ENCODE results near the gene NOD1. TPM values are rescaled to one million over a fixed set of nuclear protein-coding genes. Genes with fewer than 3 reads are reported as not detected.
"Not testable (repeated sequence)": the region's sequence is repeated elsewhere in the genome, so short reads cannot be mapped to it uniquely, and the experiment has no call there.

NOD1 gene
- total RNA-seq, 1 donor from 2014 or later = 13.0 TPM

GRCh38 chr7:30406664-30407425 lies 71.7 kb downstream of the NOD1 start:
- Histone ChIP-seq H3K9ac (ENCODE audit: low read depth in 1 of 3, low read length in 3 of 3) (peak overlapping the region; percentile 16 to 34 (median 24)), H3K36me3 (ENCODE audit: control insufficient read depth in 3 of 3, insufficient read depth in 3 of 3, low read length in 3 of 3) (peaks cover 0 to 5% (median 0%) of the 10 kb centered on the region in 3 donors), H3K27ac (ENCODE audit: low read depth, low read length) (peak overlapping the region; percentile 93), H3K9me3 (ENCODE audit: control insufficient read depth in 3 of 3, low read length in 3 of 3) (no peaks in the 10 kb centered on the region), H3K27me3 (ENCODE audit: control insufficient read depth in 3 of 3, insufficient read depth in 3 of 3, low read length in 3 of 3) (no peaks in the 10 kb centered on the region), H3K4me1 (ENCODE audit: control insufficient read depth in 3 of 3, insufficient read depth in 3 of 3, low read length in 3 of 3) (peaks cover 6 to 18% (median 12%) of the 10 kb centered on the region in 3 donors), H3K4me3 (ENCODE audit: low read length in 3 of 3) (peak overlapping the region; percentile 30 to 36 (median 33))

GRCh38 chr7:30405179-30405578 lies 73.4 kb downstream of the NOD1 start:
- Histone ChIP-seq H3K27ac (ENCODE audit: low read depth, low read length) (no peak overlapping the region), H3K4me1 (ENCODE audit: control insufficient read depth in 3 of 3, insufficient read depth in 3 of 3, low read length in 3 of 3) (peaks cover 6 to 18% (median 11%) of the 10 kb centered on the region in 3 donors), H3K36me3 (ENCODE audit: control insufficient read depth in 3 of 3, insufficient read depth in 3 of 3, low read length in 3 of 3) (peaks cover 0 to 5% (median 0%) of the 10 kb centered on the region in 3 donors)

GRCh38 chr7:30403477-30403876 lies 75.1 kb downstream of the NOD1 start:
- Histone ChIP-seq H3K9me3 (ENCODE audit: control insufficient read depth in 3 of 3, low read length in 3 of 3) (no peaks in the 10 kb centered on the region), H3K36me3 (ENCODE audit: control insufficient read depth in 3 of 3, insufficient read depth in 3 of 3, low read length in 3 of 3) (peaks cover 0 to 5% (median 0%) of the 10 kb centered on the region in 3 donors), H3K27me3 (ENCODE audit: control insufficient read depth in 3 of 3, insufficient read depth in 3 of 3, low read length in 3 of 3) (no peaks in the 10 kb centered on the region), H3K27ac (ENCODE audit: low read depth, low read length) (no peak overlapping the region), H3K9ac (ENCODE audit: low read depth in 1 of 3, low read length in 3 of 3) (no peak overlapping the region), H3K4me1 (ENCODE audit: control insufficient read depth in 3 of 3, insufficient read depth in 3 of 3, low read length in 3 of 3) (peaks cover 6 to 18% (median 9%) of the 10 kb centered on the region in 3 donors), H3K4me3 (ENCODE audit: low read length in 3 of 3) (no peak overlapping the region)

More at GRCh38 chr7:30405179-30405578, 73.4 kb downstream of the NOD1 start:
- Histone ChIP-seq H3K9ac (ENCODE audit: low read depth in 1 of 3, low read length in 3 of 3) (no peak overlapping the region), H3K27me3 (ENCODE audit: control insufficient read depth in 3 of 3, insufficient read depth in 3 of 3, low read length in 3 of 3) (no peaks in the 10 kb centered on the region), H3K4me3 (ENCODE audit: low read length in 3 of 3) (no peak overlapping the region), H3K9me3 (ENCODE audit: control insufficient read depth in 3 of 3, low read length in 3 of 3) (no peaks in the 10 kb centered on the region)

- Histone ChIP-seq H3K27me3 (ENCODE audit: control insufficient read depth in 3 of 3, insufficient read depth in 3 of 3, low read length in 3 of 3) (no peaks in the 10 kb centered on the region), H3K4me1 (ENCODE audit: control insufficient read depth in 3 of 3, insufficient read depth in 3 of 3, low read length in 3 of 3) (no peaks in the 10 kb centered on the region), H3K9me3 (ENCODE audit: control insufficient read depth in 3 of 3, low read length in 3 of 3) (no peaks in the 10 kb centered on the region), H3K9ac (ENCODE audit: low read depth in 1 of 3, low read length in 3 of 3) (no peak overlapping the region), H3K36me3 (ENCODE audit: control insufficient read depth in 3 of 3, insufficient read depth in 3 of 3, low read length in 3 of 3) (no peaks in the 10 kb centered on the region), H3K4me3 (ENCODE audit: low read length in 3 of 3) (no peak overlapping the region), H3K27ac (ENCODE audit: low read depth, low read length) (no peak overlapping the region)
Observed at GRCh38 chr7:30396389-30396788, 82.2 kb downstream of the NOD1 start.

- H3K4me1 ChIP-seq (ENCODE audit: control insufficient read depth in 3 of 3, insufficient read depth in 3 of 3, low read length in 3 of 3) = peaks cover 0 to 3% (median 0%) of the 10 kb centered on the region in 3 donors
- no peaks in the 10 kb centered on the region for H3K27me3 ChIP-seq (ENCODE audit: control insufficient read depth in 3 of 3, insufficient read depth in 3 of 3, low read length in 3 of 3)
- no peak overlapping the region for H3K9ac ChIP-seq (ENCODE audit: low read depth in 1 of 3, low read length in 3 of 3)
- no peaks in the 10 kb centered on the region for H3K9me3 ChIP-seq (ENCODE audit: control insufficient read depth in 3 of 3, low read length in 3 of 3)
- H3K4me3 ChIP-seq (ENCODE audit: low read length in 3 of 3) = no peak overlapping the region
- H3K27ac ChIP-seq (ENCODE audit: low read depth, low read length) = no peak overlapping the region
- H3K36me3 ChIP-seq (ENCODE audit: control insufficient read depth in 3 of 3, insufficient read depth in 3 of 3, low read length in 3 of 3) = no peaks in the 10 kb centered on the region
Observed at GRCh38 chr7:30395676-30396075, 82.9 kb downstream of the NOD1 start.

GRCh38 chr7:30391806-30392205 lies 86.8 kb downstream of the NOD1 start:
- Histone ChIP-seq H3K36me3 (ENCODE audit: control insufficient read depth in 3 of 3, insufficient read depth in 3 of 3, low read length in 3 of 3) (peaks cover 0 to 3% (median 0%) of the 10 kb centered on the region in 3 donors), H3K27ac (ENCODE audit: low read depth, low read length) (no peak overlapping the region), H3K4me3 (ENCODE audit: low read length in 3 of 3) (no peak overlapping the region), H3K9ac (ENCODE audit: low read depth in 1 of 3, low read length in 3 of 3) (no peak overlapping the region), H3K27me3 (ENCODE audit: control insufficient read depth in 3 of 3, insufficient read depth in 3 of 3, low read length in 3 of 3) (no peaks in the 10 kb centered on the region), H3K9me3 (ENCODE audit: control insufficient read depth in 3 of 3, low read length in 3 of 3) (no peaks in the 10 kb centered on the region), H3K4me1 (ENCODE audit: control insufficient read depth in 3 of 3, insufficient read depth in 3 of 3, low read length in 3 of 3) (peaks cover 0 to 3% (median 0%) of the 10 kb centered on the region in 3 donors)

GRCh38 chr7:30390736-30391636 lies 87.6 kb downstream of the NOD1 start:
- Histone ChIP-seq H3K27ac (ENCODE audit: low read depth, low read length) (no peak overlapping the region), H3K4me3 (ENCODE audit: low read length in 3 of 3) (no peak overlapping the region), H3K36me3 (ENCODE audit: control insufficient read depth in 3 of 3, insufficient read depth in 3 of 3, low read length in 3 of 3) (peaks cover 0 to 3% (median 0%) of the 10 kb centered on the region in 3 donors), H3K27me3 (ENCODE audit: control insufficient read depth in 3 of 3, insufficient read depth in 3 of 3, low read length in 3 of 3) (no peaks in the 10 kb centered on the region), H3K4me1 (ENCODE audit: control insufficient read depth in 3 of 3, insufficient read depth in 3 of 3, low read length in 3 of 3) (peaks cover 0 to 3% (median 0%) of the 10 kb centered on the region in 3 donors), H3K9ac (ENCODE audit: low read depth in 1 of 3, low read length in 3 of 3) (no peak overlapping the region), H3K9me3 (ENCODE audit: control insufficient read depth in 3 of 3, low read length in 3 of 3) (no peaks in the 10 kb centered on the region)

- no peak overlapping the region for H3K9ac ChIP-seq (ENCODE audit: low read depth in 1 of 3, low read length in 3 of 3)
- no peaks in the 10 kb centered on the region for H3K27me3 ChIP-seq (ENCODE audit: control insufficient read depth in 3 of 3, insufficient read depth in 3 of 3, low read length in 3 of 3)
- H3K4me3 ChIP-seq (ENCODE audit: low read length in 3 of 3) = no peak overlapping the region
Observed at GRCh38 chr7:30389791-30390190, 88.8 kb downstream of the NOD1 start.

GRCh38 chr7:30382607-30383006 lies 96.0 kb downstream of the NOD1 start:
- Histone ChIP-seq H3K27me3 (ENCODE audit: control insufficient read depth in 3 of 3, insufficient read depth in 3 of 3, low read length in 3 of 3) (no peaks in the 10 kb centered on the region), H3K9me3 (ENCODE audit: control insufficient read depth in 3 of 3, low read length in 3 of 3) (no peaks in the 10 kb centered on the region), H3K27ac (ENCODE audit: low read depth, low read length) (no peak overlapping the region), H3K36me3 (ENCODE audit: control insufficient read depth in 3 of 3, insufficient read depth in 3 of 3, low read length in 3 of 3) (no peaks in the 10 kb centered on the region), H3K9ac (ENCODE audit: low read depth in 1 of 3, low read length in 3 of 3) (no peak overlapping the region), H3K4me1 (ENCODE audit: control insufficient read depth in 3 of 3, insufficient read depth in 3 of 3, low read length in 3 of 3) (no peaks in the 10 kb centered on the region), H3K4me3 (ENCODE audit: low read length in 3 of 3) (no peak overlapping the region)

More at GRCh38 chr7:30389791-30390190, 88.8 kb downstream of the NOD1 start:
- Histone ChIP-seq H3K9me3 (ENCODE audit: control insufficient read depth in 3 of 3, low read length in 3 of 3) (no peaks in the 10 kb centered on the region), H3K4me1 (ENCODE audit: control insufficient read depth in 3 of 3, insufficient read depth in 3 of 3, low read length in 3 of 3) (peaks cover 0 to 3% (median 0%) of the 10 kb centered on the region in 3 donors), H3K27ac (ENCODE audit: low read depth, low read length) (no peak overlapping the region), H3K36me3 (ENCODE audit: control insufficient read depth in 3 of 3, insufficient read depth in 3 of 3, low read length in 3 of 3) (peaks cover 0 to 3% (median 0%) of the 10 kb centered on the region in 3 donors)

GRCh38 chr7:30380824-30381223 lies 97.8 kb downstream of the NOD1 start:
- H3K4me1 ChIP-seq (ENCODE audit: control insufficient read depth in 3 of 3, insufficient read depth in 3 of 3, low read length in 3 of 3); H3K36me3 ChIP-seq (ENCODE audit: control insufficient read depth in 3 of 3, insufficient read depth in 3 of 3, low read length in 3 of 3); H3K9me3 ChIP-seq (ENCODE audit: control insufficient read depth in 3 of 3, low read length in 3 of 3): not testable (repeated sequence)

More at GRCh38 chr7:30380824-30381223, 97.8 kb downstream of the NOD1 start:
- not testable (repeated sequence) for H3K27ac ChIP-seq (ENCODE audit: low read depth, low read length); H3K4me3 ChIP-seq (ENCODE audit: low read length in 3 of 3); H3K9ac ChIP-seq (ENCODE audit: low read depth in 1 of 3, low read length in 3 of 3); H3K27me3 ChIP-seq (ENCODE audit: control insufficient read depth in 3 of 3, insufficient read depth in 3 of 3, low read length in 3 of 3)

All from skeletal muscle tissue (tissue), 4 donors.